NCI-H82 treated with DMSO at 0.1 percent for 48 hours (cell line): Measurements from ENCODE around the gene KCNN3.
A peak's percentile ranks its signal among the peaks of the same experiment; 100 is the strongest.

ENCODE experiments used
- DNase-seq: peaks from one replicate; lab custom pipeline; 2025; ENCODE audit not compliant: unreplicated experiment; lab: John Stamatoyannopoulos, UW

The KCNN3 gene

DNA sequence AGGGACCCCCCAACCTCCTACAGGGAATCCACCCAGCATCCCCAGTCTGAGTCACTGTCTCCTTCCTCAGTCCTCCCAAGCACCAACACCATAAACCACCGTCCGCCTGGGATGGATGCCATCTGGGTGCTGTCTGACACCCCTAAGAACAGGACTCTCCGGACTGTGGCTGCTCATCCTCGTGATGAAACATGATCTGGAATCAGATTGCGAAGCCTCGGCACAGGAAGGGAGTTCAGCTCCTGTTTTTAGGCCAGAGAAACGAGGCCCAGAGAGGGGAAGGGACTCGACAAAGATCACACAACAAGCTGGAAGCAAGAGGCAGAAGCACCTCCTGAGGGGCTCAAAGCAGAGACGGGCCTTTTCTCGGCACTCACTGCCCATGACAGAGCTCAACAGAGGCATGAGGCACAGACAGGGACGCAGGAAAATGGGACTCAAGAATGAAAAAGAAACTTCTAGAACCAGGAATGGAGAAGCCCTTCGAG is 8.4 kb downstream of the KCNN3 start:
- DNase-seq = no peak

DNA sequence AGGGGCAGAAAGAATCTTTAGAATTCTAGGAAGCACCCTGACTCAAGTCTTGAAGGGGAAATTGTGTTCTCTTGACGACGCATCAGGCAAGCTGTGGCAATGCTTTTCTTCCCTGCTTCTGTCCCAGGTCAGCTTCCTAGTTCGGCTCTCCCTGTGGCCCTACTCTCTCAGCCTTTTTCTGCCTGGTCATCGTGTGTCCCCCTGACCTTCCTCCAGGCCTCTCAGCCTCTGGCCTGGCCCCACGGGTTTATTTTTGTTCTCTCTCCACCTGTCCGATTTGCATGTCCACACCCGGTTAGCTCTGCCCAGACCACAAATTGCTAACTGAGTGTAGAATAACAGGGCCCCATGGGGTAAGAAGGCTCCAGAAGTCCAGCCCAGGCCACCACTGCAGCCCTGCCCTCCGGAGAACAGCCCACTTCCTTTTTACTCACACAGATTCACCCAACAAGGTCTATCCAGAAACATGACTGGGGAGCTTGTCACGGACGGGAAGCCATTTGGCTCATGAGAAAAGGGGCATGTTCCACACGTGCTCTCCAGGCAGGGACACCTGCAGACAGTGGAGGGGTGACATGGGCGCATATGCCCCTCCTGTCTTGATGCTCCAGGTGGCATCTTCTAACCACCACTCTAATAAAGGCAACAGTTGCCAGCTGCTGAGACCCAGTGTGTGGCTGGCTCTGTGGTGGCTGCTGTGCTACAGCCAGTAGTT is 9.8 kb downstream of the KCNN3 start:
- DNase-seq = no peak

DNA sequence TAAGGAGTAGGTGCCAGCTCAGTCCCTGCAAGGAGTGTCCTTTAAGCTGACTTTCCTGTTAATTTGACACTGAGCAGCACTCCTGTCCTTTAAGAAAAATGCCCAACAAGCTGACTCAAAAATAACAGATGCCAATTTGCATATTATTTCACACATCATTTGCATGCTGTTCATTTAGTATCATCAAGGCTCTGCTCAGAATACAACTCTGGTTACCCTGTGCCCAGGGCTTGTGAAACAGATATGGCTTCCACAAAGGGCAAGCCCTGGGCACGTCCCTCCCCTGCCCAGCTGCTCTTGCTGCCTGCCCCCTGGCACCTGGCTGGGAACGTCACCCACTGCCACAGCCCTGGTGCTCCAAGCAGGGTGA is 10.3 kb downstream of the KCNN3 start:
- DNase-seq = no peak

DNA sequence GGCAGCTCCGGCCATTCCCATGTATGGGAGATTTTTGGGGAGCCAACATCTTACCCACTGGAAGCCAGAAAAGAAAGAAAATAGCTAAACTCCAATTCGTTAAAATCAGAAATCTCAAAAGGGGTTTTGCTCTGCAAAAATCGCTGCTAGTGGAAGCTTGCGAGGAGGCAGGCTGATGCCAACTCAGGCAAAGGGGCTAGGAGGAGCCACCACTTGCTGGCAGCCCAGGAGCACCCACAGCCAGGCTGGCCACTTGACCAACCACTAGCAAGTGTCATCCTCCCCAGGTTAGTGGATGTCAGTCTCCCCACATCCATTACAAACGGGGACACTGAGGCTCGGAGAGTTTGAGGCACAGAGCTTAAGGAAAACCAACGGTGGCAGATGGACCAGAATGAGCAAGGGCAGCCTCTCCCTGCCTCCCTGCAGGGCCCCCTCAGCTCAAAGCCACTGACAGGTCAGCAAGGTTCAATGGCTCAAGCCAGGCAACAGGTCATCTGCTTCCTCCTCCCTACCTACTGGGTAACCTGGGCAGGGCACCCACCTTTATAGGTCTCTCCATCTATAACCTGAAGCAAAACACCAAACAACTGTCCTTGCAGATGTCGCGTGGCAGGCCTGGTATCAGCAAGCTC is 10.8 kb downstream of the KCNN3 start:
- no peak for DNase-seq

DNA sequence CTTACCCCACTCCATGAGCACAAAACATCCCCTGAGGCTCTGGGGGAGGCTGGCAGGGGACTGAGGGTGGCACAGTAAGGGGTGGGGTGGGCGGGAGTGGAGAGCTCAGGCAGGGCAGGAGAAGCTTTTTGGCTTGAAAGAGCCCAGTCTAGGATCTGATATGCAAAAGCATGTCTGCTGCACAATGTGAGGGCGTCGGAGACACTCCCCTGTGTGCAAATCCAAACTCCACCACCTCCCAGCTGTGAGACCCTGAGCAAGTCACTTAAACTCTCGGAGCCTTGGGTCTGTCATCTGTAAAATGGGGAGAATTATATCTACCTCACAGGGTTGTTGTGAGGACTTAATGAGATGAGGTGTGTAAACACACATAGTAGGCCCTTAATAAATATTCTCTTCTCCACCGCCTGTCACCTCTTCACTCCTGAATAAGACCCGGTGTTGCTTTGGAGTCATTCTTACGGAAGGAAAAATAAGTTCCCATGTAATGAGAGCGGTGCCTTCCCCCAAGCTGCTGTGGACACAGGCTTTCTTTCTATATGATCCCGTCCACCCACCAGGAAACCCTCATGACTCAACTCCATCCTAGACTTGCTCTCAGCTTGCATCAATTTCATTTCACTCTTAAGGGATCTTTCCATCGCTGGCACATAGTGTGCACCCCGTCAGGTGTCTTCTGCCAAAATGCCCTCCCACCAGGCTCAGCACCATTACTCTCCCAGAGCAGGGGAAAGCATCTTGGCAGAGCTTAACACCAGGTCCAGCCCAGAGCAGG is 12.5 kb downstream of the KCNN3 start:
- DNase-seq = no peak

DNA sequence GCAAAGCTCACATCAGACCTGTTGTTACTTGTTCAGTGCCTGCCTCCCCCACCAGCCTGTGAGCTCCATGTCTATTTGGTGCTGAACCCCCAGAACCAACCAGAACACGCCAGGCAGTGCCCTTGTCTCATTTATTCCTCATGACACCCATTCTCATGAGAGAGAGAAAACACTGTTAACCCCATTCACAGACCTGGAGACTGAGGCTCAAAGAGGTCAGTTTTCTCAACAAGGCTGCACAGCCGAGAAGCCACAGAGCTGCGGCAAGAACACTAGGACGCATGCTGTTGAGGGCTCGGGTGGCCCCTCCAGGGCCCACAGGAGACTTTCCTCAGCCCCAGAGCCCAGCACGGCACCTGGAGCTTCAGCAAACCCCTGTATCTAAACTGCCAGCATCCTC is 13.1 kb downstream of the KCNN3 start:
- DNase-seq = no peak

DNA sequence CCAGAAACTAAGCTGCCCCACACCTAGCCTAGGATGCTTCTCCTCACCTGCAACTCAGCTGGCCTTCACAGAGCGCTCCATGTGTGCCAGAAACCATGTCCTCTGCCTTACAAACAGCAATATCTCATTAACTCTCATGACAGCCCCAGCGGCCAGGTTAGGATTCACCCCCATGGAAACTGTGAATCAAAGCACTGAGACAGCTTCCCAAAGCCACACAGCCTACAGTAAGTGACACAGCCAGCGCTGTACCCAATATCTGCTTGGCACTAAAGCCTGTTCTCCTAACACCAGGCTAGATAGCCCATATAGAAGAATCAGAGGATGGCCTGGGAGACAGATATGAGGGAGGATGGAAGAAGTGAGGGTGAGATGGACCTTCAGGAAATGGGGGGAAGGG is 13.5 kb downstream of the KCNN3 start:
- no peak for DNase-seq

DNA sequence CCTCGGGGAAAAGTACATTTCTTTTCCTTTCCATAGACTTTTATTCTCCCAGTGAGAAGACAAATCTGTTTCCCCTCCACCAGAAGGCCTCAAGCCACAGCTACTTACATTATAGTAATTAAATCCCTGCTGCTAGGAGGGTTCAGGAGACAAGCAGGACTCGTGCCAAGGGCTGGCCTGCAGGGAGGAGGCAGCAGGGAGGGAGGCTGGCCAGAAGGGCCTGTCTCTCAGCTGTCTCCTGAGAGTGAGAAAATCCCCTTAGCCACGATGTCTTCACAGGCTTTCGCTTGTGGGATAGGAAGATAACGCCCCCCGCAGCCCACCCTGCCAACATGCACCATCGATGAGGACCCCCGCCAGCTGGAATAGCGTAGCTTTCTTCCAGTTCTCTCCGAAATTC is 14.0 kb downstream of the KCNN3 start:
- DNase-seq = peak; percentile 51

DNA sequence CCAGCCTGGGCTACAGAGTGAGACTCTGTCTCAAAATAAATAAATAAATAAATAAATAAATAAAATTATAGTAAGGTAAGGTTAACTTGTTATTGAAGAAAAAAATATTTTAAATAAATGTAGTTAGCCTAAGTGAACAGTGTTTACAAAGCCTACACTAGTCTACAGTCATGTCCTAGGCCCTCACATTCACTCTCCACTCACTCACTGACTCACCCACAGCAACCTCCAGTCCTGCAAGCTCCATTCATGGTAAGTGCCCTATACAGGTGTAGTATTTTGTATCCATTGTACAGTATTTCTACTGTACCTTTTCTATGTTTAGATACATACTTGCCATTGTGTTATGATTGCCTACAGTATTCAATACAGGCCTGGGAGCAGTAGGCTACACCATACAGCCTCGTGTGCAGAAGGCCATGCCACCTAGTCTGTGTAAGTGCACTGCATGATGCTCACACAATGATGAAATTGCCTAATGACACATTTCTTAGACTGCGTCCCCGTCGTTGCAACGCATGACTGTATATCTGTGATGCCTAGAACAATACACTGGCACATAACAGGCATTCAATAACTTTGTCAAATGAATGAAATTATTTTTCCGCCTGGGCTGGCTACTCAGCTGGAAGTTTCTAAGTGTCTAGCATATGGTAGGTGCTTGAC is 14.8 kb downstream of the KCNN3 start:
- DNase-seq = no peak

DNA sequence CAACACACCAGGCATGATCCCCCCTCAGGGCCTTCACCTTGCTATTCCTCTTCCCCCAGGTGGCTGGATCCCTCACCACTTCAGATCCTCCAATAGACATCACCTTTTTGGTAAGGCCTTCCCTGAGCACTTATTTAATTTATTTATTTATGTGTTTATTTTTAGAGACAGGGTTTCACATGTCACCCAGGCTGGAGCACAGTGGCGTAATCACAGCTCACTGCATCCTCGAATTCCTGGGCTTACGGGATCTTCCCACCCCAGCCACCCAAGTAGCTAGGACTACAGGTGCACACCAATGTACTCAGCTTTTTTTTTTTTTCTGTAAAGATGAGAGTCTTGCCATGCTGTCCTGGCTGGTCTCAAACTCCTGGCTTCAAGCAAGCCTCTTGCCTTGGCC is 17.2 kb downstream of the KCNN3 start:
- no peak for DNase-seq

DNA sequence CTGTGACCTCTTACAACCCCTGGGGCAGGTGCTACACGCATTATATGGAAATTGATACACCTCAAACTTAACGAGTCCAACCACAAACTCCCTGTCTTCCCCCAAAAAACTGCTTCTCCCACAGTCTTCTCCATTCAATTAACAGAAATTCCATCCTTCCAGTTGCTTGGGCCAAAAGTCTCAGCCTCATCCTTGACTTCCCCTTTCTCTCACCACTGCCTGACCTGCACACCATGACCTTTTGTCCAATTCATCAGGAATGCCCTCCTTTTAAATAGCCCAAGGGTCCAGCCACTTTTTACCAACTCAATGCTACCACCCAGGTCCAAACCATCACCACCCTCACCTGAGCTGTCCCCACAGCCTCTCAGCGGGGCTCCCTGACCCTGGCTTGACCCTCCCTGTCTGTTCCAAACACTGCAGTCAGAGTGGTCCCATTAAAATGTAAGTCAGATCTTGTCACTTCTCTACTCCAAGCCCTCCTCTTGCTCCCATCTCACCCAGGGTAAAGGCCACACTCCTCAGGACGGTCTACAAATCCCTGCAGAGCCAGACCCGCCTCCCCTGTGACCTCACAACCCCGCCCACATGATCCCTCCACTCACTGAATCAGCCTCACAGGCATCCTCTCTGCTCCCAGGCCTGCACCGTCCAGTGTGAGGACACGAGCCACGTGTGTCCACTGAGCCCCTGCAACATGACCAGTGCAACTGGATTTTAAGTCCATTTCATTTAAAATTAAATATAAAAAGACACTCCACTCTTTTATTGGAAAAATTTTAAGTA is 18.5 kb downstream of the KCNN3 start:
- no peak for DNase-seq

DNA sequence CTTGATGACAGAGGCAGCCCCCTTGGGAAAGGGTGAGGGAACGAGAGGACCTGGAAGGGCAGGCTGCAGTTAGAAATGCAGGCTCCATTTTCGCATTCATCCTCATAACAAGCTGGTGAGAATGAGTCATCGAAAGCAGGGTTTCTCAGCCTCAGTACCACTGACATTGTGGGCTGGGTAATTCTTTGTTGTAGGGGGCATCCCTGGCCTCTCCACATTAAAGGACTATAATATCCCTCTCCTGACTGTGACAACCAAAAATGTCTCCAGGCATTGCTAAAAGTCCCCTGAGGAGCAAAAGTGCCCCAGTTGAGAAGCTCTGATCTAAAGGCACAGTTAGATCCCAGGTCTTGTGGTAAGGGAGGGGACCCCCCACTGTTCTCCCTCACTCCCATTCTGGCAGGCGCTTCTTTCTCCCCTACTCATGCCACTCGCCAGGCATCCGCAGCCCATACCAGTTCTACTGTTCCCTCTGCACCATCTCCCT is 20.4 kb downstream of the KCNN3 start:
- DNase-seq = no peak

DNA sequence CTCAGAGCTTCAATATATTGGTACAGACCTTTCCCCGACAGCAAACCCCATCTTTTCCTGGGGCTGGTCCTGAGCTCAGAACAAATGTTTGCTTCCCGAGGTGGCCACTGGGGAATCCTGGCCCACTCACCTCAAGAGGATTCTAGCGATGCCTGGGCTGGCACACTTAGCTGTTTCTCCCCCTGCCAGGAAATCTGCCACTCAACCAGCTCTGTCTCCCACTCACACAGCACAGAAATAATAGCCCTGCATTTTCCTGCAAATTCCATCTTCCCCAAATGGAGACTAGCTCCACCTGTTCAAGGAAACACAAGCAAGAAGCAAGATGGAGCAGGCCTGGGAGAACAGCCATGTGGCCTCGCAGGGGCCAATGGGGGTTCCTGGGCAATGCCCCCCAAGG is 21.1 kb downstream of the KCNN3 start:
- DNase-seq = no peak

DNA sequence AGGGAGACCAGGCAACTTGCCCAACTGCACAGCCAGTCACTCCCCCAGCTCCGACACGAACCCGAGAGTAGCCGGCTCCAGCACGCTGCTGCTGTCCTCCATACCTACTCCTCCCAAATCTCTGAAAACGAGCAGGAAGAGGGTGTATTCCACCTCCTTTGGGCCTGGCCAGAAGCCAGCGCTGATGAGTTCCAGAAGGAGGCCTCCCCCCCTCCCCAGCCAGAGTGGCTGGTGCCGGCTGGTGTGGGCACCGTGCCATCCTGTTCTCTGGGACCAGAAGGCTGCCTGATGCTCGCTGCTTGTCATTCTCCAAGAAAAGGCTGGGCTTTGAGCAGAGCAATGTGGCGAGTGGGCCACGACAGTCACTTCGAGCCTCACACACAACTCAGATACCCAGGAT is 22.2 kb downstream of the KCNN3 start:
- DNase-seq = no peak

DNA sequence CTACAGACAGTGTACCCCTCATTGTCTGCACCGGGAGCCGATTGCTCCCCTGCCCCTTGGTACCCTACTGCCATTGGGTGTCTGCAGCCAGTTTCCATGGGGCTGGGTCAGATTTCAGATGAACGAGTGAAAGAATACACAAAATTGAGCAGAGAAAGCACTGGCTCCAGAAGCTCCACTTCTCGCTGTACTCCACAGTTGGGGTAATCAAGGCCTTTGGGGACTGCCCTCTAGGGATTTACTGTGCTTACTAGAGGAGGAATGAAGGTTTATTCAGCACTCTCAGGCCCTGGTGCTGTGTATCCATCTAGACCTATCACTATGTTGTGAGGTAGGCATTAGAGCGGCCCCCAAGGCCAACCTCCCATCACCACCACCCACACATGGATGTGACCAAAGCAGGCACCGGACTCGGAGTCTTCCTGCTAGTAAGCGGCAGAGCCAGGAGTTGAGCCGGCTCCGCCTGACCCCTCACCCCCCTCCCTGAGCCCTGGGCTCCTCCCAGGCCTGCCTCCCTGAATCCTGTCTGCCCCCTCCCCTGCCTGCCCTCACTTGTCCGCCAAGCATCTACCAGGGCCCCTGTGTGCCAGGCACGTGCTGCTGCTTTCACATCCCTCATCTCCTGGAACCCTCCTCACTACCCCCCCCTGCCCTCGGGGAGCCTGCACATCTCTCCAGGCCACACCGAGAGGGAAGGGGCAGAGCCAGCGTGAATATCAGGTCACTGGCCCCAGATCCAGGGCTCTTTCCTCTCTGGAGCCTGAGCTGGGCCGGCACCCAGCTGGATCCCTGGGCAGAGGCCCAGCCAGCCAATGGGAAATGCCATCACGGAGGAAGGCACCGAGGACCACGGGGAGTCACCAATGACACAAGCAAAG is 23.3 kb downstream of the KCNN3 start:
- DNase-seq = no peak

DNA sequence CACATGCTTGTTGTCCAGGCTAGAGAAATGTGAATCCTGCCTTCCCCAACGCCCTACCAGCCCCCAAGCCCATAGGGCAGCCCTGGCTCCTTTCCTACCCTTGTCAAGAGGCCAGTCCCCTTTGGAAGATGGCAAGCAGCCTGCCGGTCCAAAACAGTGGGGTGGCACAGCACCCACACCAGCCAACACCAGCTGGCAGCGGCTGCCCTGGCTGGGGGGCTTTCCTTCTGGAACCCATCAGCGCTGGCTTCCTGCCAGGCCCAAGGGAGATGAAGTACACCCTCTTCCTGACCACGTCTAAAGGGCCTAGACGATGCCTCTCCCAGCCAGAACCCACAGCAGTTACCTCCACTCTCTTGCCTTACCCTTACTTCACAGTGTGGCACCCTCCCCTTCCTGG is 24.2 kb downstream of the KCNN3 start:
- no peak for DNase-seq

DNA sequence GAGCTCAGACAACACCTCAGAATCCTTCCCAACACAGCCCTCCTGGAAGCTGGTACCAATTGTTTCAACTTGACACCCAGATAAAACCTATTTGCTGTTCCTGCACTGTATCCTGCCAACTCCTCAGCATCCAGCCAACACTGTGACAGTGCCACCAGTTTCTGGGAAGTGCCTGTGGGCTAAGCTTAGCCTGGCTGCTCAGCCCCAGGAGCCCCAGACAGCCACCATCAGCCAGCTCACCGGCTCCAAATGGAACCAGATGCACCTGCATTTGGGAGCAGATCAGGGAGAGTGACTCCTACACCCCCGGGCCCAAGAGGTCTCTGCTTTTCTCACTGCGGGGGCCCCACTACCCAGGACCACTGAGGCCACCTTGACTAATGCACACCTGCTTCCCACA is 24.9 kb downstream of the KCNN3 start:
- DNase-seq = no peak

DNA sequence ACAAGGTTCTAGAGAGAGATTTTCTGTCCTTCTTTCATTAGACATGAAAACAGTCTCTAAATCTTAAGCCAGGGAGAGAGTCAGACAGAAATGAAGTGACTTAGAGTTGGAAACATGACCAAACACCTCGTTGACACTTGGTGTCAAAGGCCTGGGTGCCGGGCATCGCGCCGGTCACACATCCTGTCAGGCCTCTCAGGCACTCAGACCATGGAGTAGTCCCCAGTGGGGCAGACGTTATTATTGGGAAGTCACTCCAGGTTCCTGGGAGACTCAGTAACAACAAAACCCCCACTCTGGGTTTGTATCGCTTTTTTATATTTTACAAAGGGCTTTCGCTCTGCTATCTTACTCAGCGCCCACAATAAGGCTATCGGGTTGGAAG is 25.8 kb downstream of the KCNN3 start:
- DNase-seq = no peak

DNA sequence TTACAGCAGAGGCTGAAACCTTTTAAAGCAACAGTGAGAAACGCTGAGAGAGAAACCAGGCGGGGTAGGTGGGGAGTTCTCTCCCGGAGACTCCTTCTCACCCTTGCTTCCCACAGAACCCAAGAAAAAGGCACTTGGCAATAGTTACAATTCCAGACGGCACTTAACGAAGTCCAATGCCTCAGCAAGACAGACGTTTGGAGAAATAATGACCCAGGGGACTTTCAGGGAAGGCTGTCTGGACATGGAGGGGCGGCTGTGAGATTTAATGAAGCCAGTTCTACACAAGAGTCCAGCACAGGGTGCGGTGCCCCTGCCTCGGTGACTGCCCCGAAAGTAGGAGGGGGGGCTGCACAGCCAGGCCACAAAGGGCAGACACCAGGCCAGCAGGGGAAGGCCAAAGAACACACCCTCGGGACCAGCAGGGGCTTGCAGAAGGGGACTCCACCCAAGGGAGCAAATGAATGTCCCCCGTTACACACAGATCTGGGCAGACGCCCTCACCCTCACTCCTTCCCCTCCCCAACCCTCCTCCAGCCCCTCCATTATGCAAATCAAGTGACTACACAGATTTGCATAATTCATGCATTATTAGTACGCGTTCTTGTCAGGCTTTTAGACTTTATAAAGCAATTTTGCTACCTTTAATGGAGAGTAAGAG is 26.3 kb downstream of the KCNN3 start:
- no peak for DNase-seq
